Ovary (tissue), 9 donors: Measurements from ENCODE around the gene PPP2R5C. TPM values are rescaled to one million over a fixed set of nuclear protein-coding genes. Genes with fewer than 3 reads are reported as not detected.
A peak's percentile ranks its signal among the peaks of the same experiment; 100 is the strongest.

Experiments
- DNase-seq, 5 donors: peaks; one replicate each; pipeline ENCODE4 v3.0.0-alpha.2; 2019 to 2020
- H3K27ac ChIP-seq, 2 donors: fragments of 200-600 bp; one replicate each; pipeline versions ENCODE4 v1.5.1 to v1.8.0; 2019 to 2022
- H3K27me3 ChIP-seq: fragments of 200-600 bp; one replicate; pipeline ENCODE4 v1.8.0; 2022
- H3K36me3 ChIP-seq: fragments of 200-600 bp; sonication (generic); one replicate; pipeline ENCODE4 v1.5.1; 2019
- H3K4me1 ChIP-seq: one replicate; pipeline ENCODE4 v1.8.1; 2013; ENCODE audit warnings: mild to moderate bottlenecking, moderate library complexity; ENCODE audit not compliant: insufficient read depth
- H3K4me3 ChIP-seq: fragments of 200-600 bp; sonication (generic); one replicate; pipeline ENCODE4 v1.5.1; 2017
- H3K9me3 ChIP-seq, 2 donors: fragments of 200-600 bp in 1 of 2; sonication (generic) in 1 of 2; one replicate each; pipeline versions ENCODE4 v1.5.1 to v1.8.1; 2013 to 2019; ENCODE audit warnings: mild to moderate bottlenecking in 1 of 2, moderate library complexity in 1 of 2
- EP300 ChIP-seq: sonication (generic); formaldehyde crosslinking; IDR thresholded peaks from one replicate; pipeline ENCODE4 v1.6.1; 2017; ENCODE audit warnings: antibody characterized with exemption
- POLR2A ChIP-seq: fragments of 450-650 bp; IDR thresholded peaks from one replicate; pipeline ENCODE4 v1.6.1; 2017; ENCODE audit warnings: antibody characterized with exemption, mild to moderate bottlenecking, moderate library complexity
- WGBS, 3 donors: extraction: QIAGEN DNeasy Blood & Tissue Kit in 1 of 3; methylation state at CpG; one replicate each; pipeline versions ENCODE4 v1.1.5 to v1.1.7; 2013 to 2017; 5-methylcytosine and 5-hydroxymethylcytosine counted together
- intact Hi-C, 4 donors: fragments of 100-400 bp; cut with DNase I; formaldehyde crosslinking; loops; one replicate each; pipeline versions ENCODE4 v1.11.0 to v1.15.1; 2022 to 2023
- polyA plus RNA-seq, 2 donors: library from polyadenylated mRNA; stranded (reverse); fragments of 200-250 nt in 1 of 2; fragments of 350-450 nt in 1 of 2; fragmentation: Illumina TruSeq in 1 of 2; extraction: RNeasy Lipid Tissue Mini Kit (QIAGEN cat#74804) in 1 of 2; gene quantifications; one replicate each; pipeline ENCODE4 v1.2.3, GENCODE V29; 2013 to 2014
- total RNA-seq, 7 donors: library from RNA; depleted of rRNA in 2 of 7; stranded (reverse); fragments of >200 nt in 2 of 7; fragmentation: NEBNext Ultra II Directional in 3 of 7; extraction: Animal tissue kit (Norgen Biotek cat#: 25700) in 3 of 7; gene quantifications; one replicate each; pipeline versions ENCODE4 v1.1.0 to v1.2.4, GENCODE V29; 2016 to 2023
- TF ChIP-seq, protein P1 (sequence below), 3 donors: fragments of 450-650 bp in 2 of 3; fragments of 200-600 bp in 1 of 3; IDR thresholded peaks; one replicate each; pipeline versions ENCODE4 v1.5.1 to v1.8.0; 2016 to 2022; ENCODE audit warnings: antibody characterized with exemption in 3 of 3, mild to moderate bottlenecking in 1 of 3
- donor health status: DM: no; HTN: no; CAD: no; lungs with moderate emphysema.
- donor health status: DM: no; HTN: no; CAD: no.
- donor health status: Bipolar disorder and iron deficiency.
- donor health status: DM: yes; HTN: yes; CAD: no.
- donor health status: DM: no; HTN: no; CAD: no.
- donor health status: DM: yes; HTN: yes; CAD: no.

The PPP2R5C gene
- total and polyA plus RNA-seq, 9 donors, result 52.8 to 136 (median 96.6) TPM

DNA sequence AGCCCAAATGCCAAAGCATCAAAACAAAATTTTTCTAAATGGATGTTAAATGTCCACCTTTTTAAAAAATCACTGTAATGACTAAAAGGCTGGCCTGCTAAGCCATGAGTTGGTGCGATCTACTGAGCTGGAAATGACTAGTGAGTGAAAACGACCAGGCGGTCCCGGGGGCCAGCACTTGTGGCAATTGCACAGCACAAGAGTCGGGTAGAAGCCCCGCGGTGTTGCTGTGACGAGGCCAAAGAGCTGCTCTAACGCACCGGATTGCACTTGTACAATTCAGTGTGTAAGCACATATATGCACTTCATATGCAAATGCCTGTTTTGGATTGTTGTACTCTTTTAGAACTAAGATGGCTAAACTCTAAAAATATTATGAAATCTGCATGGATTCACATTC is 138.7 kb downstream of the PPP2R5C start:
- H3K9me3 ChIP-seq, result no peaks in the 10 kb centered on the region
- DNase-seq, result peak in 2 of 5 donors; percentile 5 to 14
- no peak overlapping the region for H3K4me3 ChIP-seq
- no peaks in the 10 kb centered on the region for H3K4me1 ChIP-seq
- no peaks in the 10 kb centered on the region for H3K27me3 ChIP-seq
- TF ChIP-seq EP300, result no peak
- no peak for TF ChIP-seq POLR2A
- TF ChIP-seq, protein P1, sequence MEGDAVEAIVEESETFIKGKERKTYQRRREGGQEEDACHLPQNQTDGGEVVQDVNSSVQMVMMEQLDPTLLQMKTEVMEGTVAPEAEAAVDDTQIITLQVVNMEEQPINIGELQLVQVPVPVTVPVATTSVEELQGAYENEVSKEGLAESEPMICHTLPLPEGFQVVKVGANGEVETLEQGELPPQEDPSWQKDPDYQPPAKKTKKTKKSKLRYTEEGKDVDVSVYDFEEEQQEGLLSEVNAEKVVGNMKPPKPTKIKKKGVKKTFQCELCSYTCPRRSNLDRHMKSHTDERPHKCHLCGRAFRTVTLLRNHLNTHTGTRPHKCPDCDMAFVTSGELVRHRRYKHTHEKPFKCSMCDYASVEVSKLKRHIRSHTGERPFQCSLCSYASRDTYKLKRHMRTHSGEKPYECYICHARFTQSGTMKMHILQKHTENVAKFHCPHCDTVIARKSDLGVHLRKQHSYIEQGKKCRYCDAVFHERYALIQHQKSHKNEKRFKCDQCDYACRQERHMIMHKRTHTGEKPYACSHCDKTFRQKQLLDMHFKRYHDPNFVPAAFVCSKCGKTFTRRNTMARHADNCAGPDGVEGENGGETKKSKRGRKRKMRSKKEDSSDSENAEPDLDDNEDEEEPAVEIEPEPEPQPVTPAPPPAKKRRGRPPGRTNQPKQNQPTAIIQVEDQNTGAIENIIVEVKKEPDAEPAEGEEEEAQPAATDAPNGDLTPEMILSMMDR (IDR thresholded peaks at IDR 0.05), result no peak
- H3K36me3 ChIP-seq, result no peaks in the 10 kb centered on the region
- H3K27ac ChIP-seq, result no peak overlapping the region
- WGBS, 3 donors, result 92 to 94% (median 93%) methylated on average over 10 of the region's 10 CpGs
- intact Hi-C loops, result no loop called here

DNA sequence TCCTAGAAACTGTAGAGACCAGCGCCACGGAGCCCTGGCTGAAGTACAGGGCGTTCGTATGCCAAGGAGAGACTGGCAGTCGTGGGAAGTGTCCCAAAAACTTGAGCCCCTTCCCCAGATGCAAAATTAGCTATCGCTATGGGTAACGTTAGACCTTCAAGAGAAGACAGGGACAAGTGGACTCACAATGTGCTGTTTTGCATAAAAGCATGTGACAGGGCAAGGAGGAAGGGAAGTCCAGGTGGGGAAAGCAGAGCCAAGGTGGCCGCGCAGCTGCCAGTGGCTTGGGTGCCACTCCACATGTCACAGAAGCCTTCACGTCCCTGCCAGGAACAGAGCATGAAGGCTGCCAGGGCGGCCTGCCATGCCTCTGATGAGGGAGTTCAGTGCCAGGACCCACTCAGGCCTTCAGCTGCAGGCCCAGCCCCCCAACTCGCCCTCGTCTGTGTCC is 141.6 kb downstream of the PPP2R5C start:
- no peak overlapping the region for H3K27ac ChIP-seq
- 87 to 92% (median 89%) methylated on average over 13 of the region's 13 CpGs for WGBS, 3 donors
- H3K27me3 ChIP-seq, result no peaks in the 10 kb centered on the region
- no peaks in the 10 kb centered on the region for H3K36me3 ChIP-seq
- H3K9me3 ChIP-seq, result no peaks in the 10 kb centered on the region
- DNase-seq, result peak in 1 of 5 donors; percentile 8
- intact Hi-C loops, result no loop called here
- TF ChIP-seq POLR2A, result no peak
- TF ChIP-seq, protein P1 (IDR thresholded peaks at IDR 0.05), result no peak
- TF ChIP-seq EP300, result no peak
- H3K4me3 ChIP-seq, result no peak overlapping the region
- H3K4me1 ChIP-seq, result no peaks in the 10 kb centered on the region

DNA sequence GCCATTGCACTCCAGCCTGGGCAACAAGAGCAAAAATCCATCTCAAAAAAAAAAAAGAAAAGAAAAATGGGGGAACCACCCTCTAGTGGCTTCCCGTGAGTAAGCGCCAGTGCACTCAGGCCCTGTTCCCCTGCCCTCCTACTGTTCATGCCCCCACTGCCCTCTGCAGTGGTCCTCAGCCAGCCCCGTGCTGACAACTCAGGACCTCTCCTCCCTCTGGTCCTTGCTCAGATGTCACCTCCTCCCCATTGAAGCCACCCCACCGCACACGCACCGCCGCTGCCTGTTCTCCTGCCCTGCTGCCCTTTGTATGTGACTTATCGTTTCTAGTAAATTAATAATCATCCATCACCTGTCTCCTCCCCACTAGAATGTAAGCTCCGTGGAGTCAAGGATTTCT is 144.1 kb downstream of the PPP2R5C start:
- no peaks in the 10 kb centered on the region for H3K27me3 ChIP-seq
- no peak for TF ChIP-seq EP300
- TF ChIP-seq, protein P1 (IDR thresholded peaks at IDR 0.05), result no peak
- TF ChIP-seq POLR2A, result no peak
- no peaks in the 10 kb centered on the region for H3K4me1 ChIP-seq
- no peak overlapping the region for H3K4me3 ChIP-seq
- H3K36me3 ChIP-seq, result no peaks in the 10 kb centered on the region
- DNase-seq, result peak in 1 of 5 donors; percentile 7
- intact Hi-C loops, result no loop called here
- WGBS, 3 donors, result 77 to 82% (median 80%) methylated on average over 9 of the region's 9 CpGs
- H3K27ac ChIP-seq, result no peak overlapping the region
- no peaks in the 10 kb centered on the region for H3K9me3 ChIP-seq

DNA sequence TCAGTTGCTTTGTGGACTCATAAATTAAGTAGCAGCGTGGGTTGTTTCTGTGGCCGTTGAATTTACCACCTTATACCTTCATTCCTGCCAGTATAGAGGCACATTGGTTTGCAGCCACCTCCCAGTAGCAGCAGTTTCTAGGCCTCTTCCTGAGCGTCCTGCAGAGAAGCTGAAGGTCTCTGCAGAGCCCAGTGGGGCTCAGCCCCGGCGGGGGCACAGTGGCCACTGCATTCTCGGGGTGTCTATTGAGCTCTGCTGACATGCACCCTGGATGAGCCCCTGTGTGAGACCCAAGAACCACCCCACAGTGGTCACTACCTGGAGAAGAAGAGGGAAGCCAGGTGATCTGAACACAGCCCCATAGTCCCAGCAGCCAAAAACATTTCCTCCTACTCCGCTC is 145.1 kb downstream of the PPP2R5C start:
- no peaks in the 10 kb centered on the region for H3K27me3 ChIP-seq
- no peaks in the 10 kb centered on the region for H3K9me3 ChIP-seq
- no peak for TF ChIP-seq POLR2A
- TF ChIP-seq EP300, result no peak
- TF ChIP-seq, protein P1 (IDR thresholded peaks at IDR 0.05), result no peak
- H3K36me3 ChIP-seq, result no peaks in the 10 kb centered on the region
- 88 to 93% (median 91%) methylated on average over 6 to 7 of the region's 7 CpGs for WGBS, 3 donors
- peak in 1 of 5 donors; percentile 5 for DNase-seq
- H3K27ac ChIP-seq, result no peak overlapping the region
- no peak overlapping the region for H3K4me3 ChIP-seq
- H3K4me1 ChIP-seq, result no peaks in the 10 kb centered on the region
- intact Hi-C loops, result no loop called here
